Measurements from ENCODE around the gene USH1C.

USH1C gene

GRCh38 chr11:17515443-17516176, 28.6 kb downstream of the USH1C start:
- Mint-ChIP-seq H3K27me3 (peaks cover 5% of the 10 kb centered on the region), H3K27ac (no peak overlapping the region), H3K4me1 (ENCODE audit: low read depth) (no peaks in the 10 kb centered on the region), H3K36me3 (no peaks in the 10 kb centered on the region), H3K4me3 (no peak overlapping the region), H3K9me3 (ENCODE audit: low read depth) (no peaks in the 10 kb centered on the region)

GRCh38 chr11:17514476-17514875, 29.7 kb downstream of the USH1C start:
- H3K27me3 Mint-ChIP-seq = peaks cover 5% of the 10 kb centered on the region
- H3K27ac Mint-ChIP-seq = no peak overlapping the region
- no peak overlapping the region for H3K4me3 Mint-ChIP-seq
- H3K9me3 Mint-ChIP-seq (ENCODE audit: low read depth) = no peaks in the 10 kb centered on the region
- H3K36me3 Mint-ChIP-seq = no peaks in the 10 kb centered on the region
- no peaks in the 10 kb centered on the region for H3K4me1 Mint-ChIP-seq (ENCODE audit: low read depth)

GRCh38 chr11:17513853-17514252, 30.4 kb downstream of the USH1C start:
- H3K27me3 Mint-ChIP-seq = peaks cover 8% of the 10 kb centered on the region
- no peak overlapping the region for H3K4me3 Mint-ChIP-seq
- no peak overlapping the region for H3K27ac Mint-ChIP-seq
- H3K4me1 Mint-ChIP-seq (ENCODE audit: low read depth) = no peaks in the 10 kb centered on the region
- H3K9me3 Mint-ChIP-seq (ENCODE audit: low read depth) = no peaks in the 10 kb centered on the region
- H3K36me3 Mint-ChIP-seq = no peaks in the 10 kb centered on the region

GRCh38 chr11:17512101-17512500, 32.1 kb downstream of the USH1C start:
- Mint-ChIP-seq H3K9me3 (ENCODE audit: low read depth) (no peaks in the 10 kb centered on the region), H3K27ac (no peak overlapping the region), H3K27me3 (peaks cover 8% of the 10 kb centered on the region), H3K4me1 (ENCODE audit: low read depth) (no peaks in the 10 kb centered on the region), H3K36me3 (no peaks in the 10 kb centered on the region), H3K4me3 (no peak overlapping the region)

GRCh38 chr11:17511571-17511970, 32.6 kb downstream of the USH1C start:
- Mint-ChIP-seq H3K4me3 (no peak overlapping the region), H3K36me3 (no peaks in the 10 kb centered on the region), H3K27me3 (peaks cover 8% of the 10 kb centered on the region), H3K27ac (no peak overlapping the region), H3K9me3 (ENCODE audit: low read depth) (no peaks in the 10 kb centered on the region), H3K4me1 (ENCODE audit: low read depth) (no peaks in the 10 kb centered on the region)

GRCh38 chr11:17510507-17511206, 33.6 kb downstream of the USH1C start:
- peaks cover 6% of the 10 kb centered on the region for H3K27me3 Mint-ChIP-seq
- H3K27ac Mint-ChIP-seq = no peak overlapping the region
- no peaks in the 10 kb centered on the region for H3K4me1 Mint-ChIP-seq (ENCODE audit: low read depth)
- H3K4me3 Mint-ChIP-seq = no peak overlapping the region
- H3K36me3 Mint-ChIP-seq = no peaks in the 10 kb centered on the region
- no peaks in the 10 kb centered on the region for H3K9me3 Mint-ChIP-seq (ENCODE audit: low read depth)

GRCh38 chr11:17508791-17509190, 35.4 kb downstream of the USH1C start:
- no peak overlapping the region for H3K4me3 Mint-ChIP-seq
- H3K4me1 Mint-ChIP-seq (ENCODE audit: low read depth) = no peaks in the 10 kb centered on the region
- H3K36me3 Mint-ChIP-seq = no peaks in the 10 kb centered on the region
- no peaks in the 10 kb centered on the region for H3K9me3 Mint-ChIP-seq (ENCODE audit: low read depth)
- H3K27ac Mint-ChIP-seq = no peak overlapping the region
- peaks cover 7% of the 10 kb centered on the region for H3K27me3 Mint-ChIP-seq

- no peak overlapping the region for H3K4me3 Mint-ChIP-seq
- H3K9me3 Mint-ChIP-seq (ENCODE audit: low read depth) = no peaks in the 10 kb centered on the region
- H3K36me3 Mint-ChIP-seq = no peaks in the 10 kb centered on the region
- H3K4me1 Mint-ChIP-seq (ENCODE audit: low read depth) = no peaks in the 10 kb centered on the region
- H3K27me3 Mint-ChIP-seq = peaks cover 7% of the 10 kb centered on the region
- no peak overlapping the region for H3K27ac Mint-ChIP-seq
These were observed 35.9 kb downstream of the USH1C start for GRCh38 chr11:17508306-17508705.

- no peak overlapping the region for H3K4me3 Mint-ChIP-seq
- no peaks in the 10 kb centered on the region for H3K36me3 Mint-ChIP-seq
- H3K4me1 Mint-ChIP-seq (ENCODE audit: low read depth) = no peaks in the 10 kb centered on the region
- H3K27me3 Mint-ChIP-seq = peaks cover 5% of the 10 kb centered on the region
- no peaks in the 10 kb centered on the region for H3K9me3 Mint-ChIP-seq (ENCODE audit: low read depth)
- no peak overlapping the region for H3K27ac Mint-ChIP-seq
These were observed 36.4 kb downstream of the USH1C start for GRCh38 chr11:17507773-17508172.

GRCh38 chr11:17506942-17507341, 37.3 kb downstream of the USH1C start:
- H3K4me1 Mint-ChIP-seq (ENCODE audit: low read depth) = no peaks in the 10 kb centered on the region
- H3K36me3 Mint-ChIP-seq = no peaks in the 10 kb centered on the region
- no peaks in the 10 kb centered on the region for H3K9me3 Mint-ChIP-seq (ENCODE audit: low read depth)
- peaks cover 5% of the 10 kb centered on the region for H3K27me3 Mint-ChIP-seq
- no peak overlapping the region for H3K27ac Mint-ChIP-seq
- H3K4me3 Mint-ChIP-seq = no peak overlapping the region

- Mint-ChIP-seq H3K27me3 (peaks cover 5% of the 10 kb centered on the region), H3K4me3 (no peak overlapping the region), H3K27ac (no peak overlapping the region), H3K9me3 (ENCODE audit: low read depth) (no peaks in the 10 kb centered on the region), H3K4me1 (ENCODE audit: low read depth) (no peaks in the 10 kb centered on the region), H3K36me3 (no peaks in the 10 kb centered on the region)
These were observed 37.9 kb downstream of the USH1C start for GRCh38 chr11:17506314-17506713.

GRCh38 chr11:17505146-17505545, 39.1 kb downstream of the USH1C start:
- Mint-ChIP-seq H3K27me3 (peaks cover 5% of the 10 kb centered on the region), H3K4me1 (ENCODE audit: low read depth) (no peaks in the 10 kb centered on the region), H3K27ac (no peak overlapping the region), H3K36me3 (no peaks in the 10 kb centered on the region), H3K9me3 (ENCODE audit: low read depth) (no peaks in the 10 kb centered on the region), H3K4me3 (no peak overlapping the region)

GRCh38 chr11:17504330-17505107, 39.7 kb downstream of the USH1C start:
- Mint-ChIP-seq H3K27me3 (peaks cover 5% of the 10 kb centered on the region), H3K27ac (no peak overlapping the region), H3K4me3 (no peak overlapping the region), H3K9me3 (ENCODE audit: low read depth) (no peaks in the 10 kb centered on the region), H3K36me3 (no peaks in the 10 kb centered on the region), H3K4me1 (ENCODE audit: low read depth) (no peaks in the 10 kb centered on the region)

- H3K9me3 Mint-ChIP-seq (ENCODE audit: low read depth) = no peaks in the 10 kb centered on the region
- H3K4me3 Mint-ChIP-seq = no peak overlapping the region
- peaks cover 1% of the 10 kb centered on the region for H3K27me3 Mint-ChIP-seq
- no peaks in the 10 kb centered on the region for H3K4me1 Mint-ChIP-seq (ENCODE audit: low read depth)
- H3K27ac Mint-ChIP-seq = no peak overlapping the region
- H3K36me3 Mint-ChIP-seq = no peaks in the 10 kb centered on the region
These were observed 41.6 kb downstream of the USH1C start for GRCh38 chr11:17502630-17503029.

- no peak overlapping the region for H3K27ac Mint-ChIP-seq
- no peaks in the 10 kb centered on the region for H3K9me3 Mint-ChIP-seq (ENCODE audit: low read depth)
- peaks cover 1% of the 10 kb centered on the region for H3K27me3 Mint-ChIP-seq
- no peak overlapping the region for H3K4me3 Mint-ChIP-seq
- H3K36me3 Mint-ChIP-seq = no peaks in the 10 kb centered on the region
- no peaks in the 10 kb centered on the region for H3K4me1 Mint-ChIP-seq (ENCODE audit: low read depth)
These were observed 43.5 kb downstream of the USH1C start for GRCh38 chr11:17500673-17501072.

Data from activated naive CD8-positive, alpha-beta T cell (primary cell).